PC-9 (cell line): ENCODE measurements around the gene RPL38. TPM values are rescaled to one million over a fixed set of nuclear protein-coding genes. Genes with fewer than 3 reads are reported as not detected.

Experiments used
- BruUV-seq: library from RNA; stranded (reverse); fragments of 400-500 nt; replicated peaks from 2 replicates; lab custom pipeline; 2021; lab: Mats Ljungman, UMichigan
- CTCF ChIA-PET: fragments of 300-600 bp; sonication (Branson Sonifier 250); formaldehyde crosslinking; loops from one replicate; lab custom pipeline; 2022; ENCODE audit warnings: antibody characterized with exemption; lab: Charles Lee
- POLR2A ChIA-PET: fragments of 300-600 bp; sonication (Branson Sonifier 250); formaldehyde crosslinking; loops from one replicate; lab custom pipeline; 2022; ENCODE audit warnings: antibody characterized with exemption; ENCODE audit not compliant: unreplicated experiment; lab: Charles Lee
- DNase-seq, 2 experiments: peaks; one replicate each; pipeline versions ENCODE4 v3.0.0 to v3.0.0-alpha.2; 2015 to 2022; ENCODE audit warnings: mixed read lengths in 1 of 2
- H2AFZ ChIP-seq: fragments of 200-600 bp; sonication (generic); 2 replicates; pipeline ENCODE4 v1.8.1; 2017; ENCODE audit warnings: antibody characterized with exemption
- H3F3A ChIP-seq: fragments of 200-600 bp; sonication (generic); 2 replicates; pipeline ENCODE4 v1.8.1; 2017; ENCODE audit warnings: antibody characterized with exemption, mild to moderate bottlenecking, low read depth; ENCODE audit not compliant: insufficient read depth
- H3K27ac ChIP-seq: fragments of 200-600 bp; sonication (generic); 2 replicates; pipeline ENCODE4 v1.6.1; 2016; ENCODE audit warnings: mixed run types
- H3K27me3 ChIP-seq: fragments of 200-600 bp; sonication (generic); 2 replicates; pipeline ENCODE4 v1.6.1; 2016; ENCODE audit warnings: low read depth, mixed run types; ENCODE audit not compliant: insufficient read depth
- H3K36me3 ChIP-seq: fragments of 200-600 bp; sonication (generic); 2 replicates; pipeline ENCODE4 v1.6.1; 2016; ENCODE audit warnings: low read depth, mixed run types
- H3K4me1 ChIP-seq: fragments of 200-600 bp; sonication (generic); replicated peaks from 2 replicates; pipeline ENCODE4 v1.6.1; 2016; ENCODE audit warnings: mixed run types; ENCODE audit not compliant: insufficient read depth
- H3K4me2 ChIP-seq: fragments of 200-600 bp; sonication (generic); 2 replicates; pipeline ENCODE4 v1.6.1; 2017; ENCODE audit warnings: mixed run types
- H3K4me3 ChIP-seq: fragments of 200-600 bp; sonication (generic); 2 replicates; pipeline ENCODE4 v1.6.1; 2016; ENCODE audit warnings: mixed run types
- H3K79me2 ChIP-seq: fragments of 200-600 bp; sonication (generic); 2 replicates; pipeline ENCODE4 v1.6.1; 2017; ENCODE audit warnings: low read depth, mixed run types
- H3K9me2 ChIP-seq: fragments of 200-600 bp; sonication (generic); 2 replicates; pipeline ENCODE4 v1.8.1; 2017; ENCODE audit warnings: mild to moderate bottlenecking; ENCODE audit not compliant: insufficient read depth
- H3K9me3 ChIP-seq: fragments of 200-600 bp; sonication (generic); 2 replicates; pipeline ENCODE4 v1.8.1; 2016; ENCODE audit warnings: low read depth; ENCODE audit not compliant: insufficient read depth
- H4K20me1 ChIP-seq: fragments of 200-600 bp; sonication (generic); 2 replicates; pipeline ENCODE4 v1.8.1; 2017; ENCODE audit not compliant: insufficient read depth
- CTCF ChIP-seq: fragments of 200-600 bp; sonication (generic); conservative IDR thresholded peaks from 2 replicates; pipeline ENCODE4 v1.6.1; 2017; ENCODE audit warnings: mixed run types, antibody characterized with exemption, mild to moderate bottlenecking, moderate library complexity
- EZH2 ChIP-seq: fragments of 200-600 bp; sonication (generic); IDR thresholded peaks from 2 replicates; pipeline ENCODE4 v1.8.0; 2017; ENCODE audit warnings: antibody characterized with exemption, low read depth
- intact Hi-C: fragments of 100-400 bp; cut with micrococcal nuclease; formaldehyde crosslinking; loops from one replicate; pipeline ENCODE4 v1.10.0; 2022; ENCODE audit not compliant: unreplicated experiment
- total RNA-seq: library from RNA; stranded (reverse); gene quantifications from 2 replicates; pipeline ENCODE4 v1.2.3, GENCODE V29; 2021

RPL38 gene
- total RNA-seq, 1 experiment from 2014 or later, result 961 TPM

DNA sequence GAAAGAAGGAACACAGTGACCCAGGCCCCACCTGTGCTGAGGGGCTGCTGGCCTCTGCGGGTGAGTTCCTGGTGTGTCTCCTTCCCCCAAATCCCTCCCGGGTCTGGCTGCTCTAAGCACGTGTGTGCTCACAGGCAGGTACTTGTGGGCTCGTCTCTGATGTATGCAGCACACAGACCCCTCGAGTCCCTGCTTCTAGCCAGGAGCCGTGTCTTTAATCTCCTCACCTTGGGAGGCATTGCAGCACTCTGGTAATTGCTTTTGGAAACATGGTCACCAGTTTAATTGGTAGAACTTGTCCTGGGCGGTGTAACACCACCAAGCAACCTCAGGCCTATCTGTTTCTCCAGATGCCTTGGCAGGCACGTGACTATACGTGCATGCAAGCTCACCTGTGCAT is 8.8 kb upstream of the RPL38 start:
- Histone ChIP-seq H3K9me3 (no peaks in the 10 kb centered on the region), H3K4me2 (no peak overlapping the region), H4K20me1 (peaks cover 10% of the 10 kb centered on the region; the same call in 1 of the 2 replicates), H3K27ac (no peak overlapping the region), H3K79me2 (no peaks in the 10 kb centered on the region), H3K4me1 (no peaks in the 10 kb centered on the region), H2AFZ (no peak overlapping the region), H3K9me2 (no peaks in the 10 kb centered on the region), H3K4me3 (no peak overlapping the region), H3F3A (no peaks in the 10 kb centered on the region), H3K27me3 (peaks cover 93% of the 10 kb centered on the region), H3K36me3 (no peaks in the 10 kb centered on the region)
- intact Hi-C loops, result loop anchor here (10.0 kb wide), 1 partner anchor 1470 kb away; no protein-coding TSS in a partner anchor
- ChIA-PET CTCF (interaction anchor here (0.5 kb wide), 1 partner anchor 252 kb away, joined by 4 read pairs; no protein-coding TSS in a partner anchor), POLR2A (no interaction called here)
- no peak for DNase-seq
- TF ChIP-seq EZH2 (no peak), CTCF (no peak)
- BruUV-seq, result no TSS peak

DNA sequence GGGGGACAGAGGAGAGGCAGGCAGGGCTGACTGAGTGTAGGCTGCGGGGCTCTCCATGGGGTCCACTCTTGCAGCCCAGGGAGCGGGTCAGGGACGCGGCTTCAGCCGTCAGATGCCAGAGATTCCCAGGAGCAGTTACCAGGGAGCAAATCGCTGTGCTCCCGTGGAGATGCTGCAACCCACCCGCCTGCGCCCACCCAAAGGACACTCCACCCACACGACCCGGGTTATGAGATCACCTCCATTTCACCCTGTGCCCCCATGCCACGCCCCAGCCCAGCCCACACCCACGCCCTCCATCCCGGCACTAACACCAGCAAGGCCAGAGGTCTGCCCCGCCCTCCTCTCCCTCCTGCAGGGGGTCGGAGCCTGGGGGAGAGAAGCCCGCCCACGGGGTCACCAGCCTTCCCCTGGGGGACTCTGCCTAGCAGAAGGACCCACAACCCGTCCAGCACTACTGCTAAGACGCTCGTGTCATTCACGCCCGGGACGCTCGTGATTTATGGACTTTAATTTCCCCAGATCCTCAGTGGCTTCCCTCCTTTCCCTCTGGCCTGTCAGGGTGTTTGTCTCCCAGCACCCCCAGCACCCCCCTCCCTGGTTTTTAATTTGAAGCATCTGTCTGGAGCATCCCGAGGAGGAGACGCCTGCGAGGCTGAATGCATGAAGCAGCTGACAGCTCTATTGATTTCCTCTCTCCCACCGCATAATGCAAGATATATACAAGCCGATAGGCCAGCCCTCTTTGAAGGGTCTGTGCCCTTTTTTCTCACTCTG is 6.7 kb upstream of the RPL38 start:
- Histone ChIP-seq H3F3A (no peaks in the 10 kb centered on the region), H3K9me2 (no peaks in the 10 kb centered on the region), H4K20me1 (peaks cover 10% of the 10 kb centered on the region; the same call in 1 of the 2 replicates), H3K4me2 (no peak overlapping the region), H3K79me2 (no peaks in the 10 kb centered on the region), H3K4me1 (no peaks in the 10 kb centered on the region), H3K4me3 (no peak overlapping the region), H3K36me3 (no peaks in the 10 kb centered on the region), H3K27ac (no peak overlapping the region), H3K27me3 (peaks cover 94% of the 10 kb centered on the region), H3K9me3 (no peaks in the 10 kb centered on the region), H2AFZ (no peak overlapping the region)
- no peak for DNase-seq
- intact Hi-C loops, result loop anchor here (10.0 kb wide), 1 partner anchor 1472 kb away; no protein-coding TSS in a partner anchor
- BruUV-seq, result no TSS peak
- TF ChIP-seq EZH2 (no peak), CTCF (no peak)
- ChIA-PET POLR2A (no interaction called here), CTCF (no interaction called here)

GRCh38 chr17:74197801-74198200 is 5.7 kb upstream of the RPL38 start:
- Histone ChIP-seq H3K36me3 (no peaks in the 10 kb centered on the region), H3K4me2 (no peak overlapping the region), H3K79me2 (no peaks in the 10 kb centered on the region), H3K4me1 (no peaks in the 10 kb centered on the region), H4K20me1 (peaks cover 8% of the 10 kb centered on the region; the same call in 1 of the 2 replicates), H2AFZ (no peak overlapping the region), H3K9me2 (no peaks in the 10 kb centered on the region), H3K9me3 (no peaks in the 10 kb centered on the region), H3K27ac (no peak overlapping the region), H3K4me3 (no peak overlapping the region), H3F3A (no peaks in the 10 kb centered on the region), H3K27me3 (peaks cover 97% of the 10 kb centered on the region)
- no peak for DNase-seq
- TF ChIP-seq CTCF, result no peak
- intact Hi-C loops, result loop anchor here (10.0 kb wide), 1 partner anchor 1473 kb away; no protein-coding TSS in a partner anchor
- ChIA-PET CTCF (no interaction called here), POLR2A (no interaction called here)
- BruUV-seq, result no TSS peak
